Thoracic aorta (tissue), 2 donors: Measurements from ENCODE around the gene ZNF396. TPM values are rescaled to one million over a fixed set of nuclear protein-coding genes. Genes with fewer than 3 reads are reported as not detected.

Experiments
- ATAC-seq: fragments of 150-250 bp; one replicate; pipeline ENCODE4 v1.8.0; 2017; ENCODE audit warnings: low read depth; ENCODE audit not compliant: insufficient number of reproducible peaks, low FRiP score
- DNase-seq: peaks from one replicate; pipeline ENCODE4 v3.0.0-alpha.2; 2020; ENCODE audit warnings: low spot score
- H3K27ac ChIP-seq, 2 donors: fragments of 200-600 bp; sonication (generic); 1 replicate in 1 of 2; 2 replicates in 1 of 2; pipeline ENCODE4 v1.5.1; 2016; ENCODE audit warnings: mild to moderate bottlenecking in 2 of 2, moderate library complexity in 2 of 2
- H3K27me3 ChIP-seq: fragments of 200-600 bp; sonication (generic); replicated peaks from 2 replicates; pipeline ENCODE4 v1.6.0; 2016; ENCODE audit warnings: mild to moderate bottlenecking; ENCODE audit not compliant: insufficient read depth
- H3K36me3 ChIP-seq: fragments of 200-600 bp; sonication (generic); one replicate; pipeline ENCODE4 v1.5.1; 2016
- H3K4me1 ChIP-seq, 2 donors: fragments of 200-600 bp; sonication (generic); 1 replicate in 1 of 2; 2 replicates in 1 of 2; pipeline versions ENCODE4 v1.5.1 to v1.6.0; 2016; ENCODE audit warnings: low read depth in 2 of 2, mild to moderate bottlenecking in 1 of 2; ENCODE audit not compliant: control insufficient read depth in 1 of 2
- H3K4me3 ChIP-seq: fragments of 200-600 bp; sonication (generic); 2 replicates; pipeline ENCODE4 v1.5.1; 2016; ENCODE audit warnings: mild to moderate bottlenecking
- H3K9me3 ChIP-seq: fragments of 200-600 bp; sonication (generic); 2 replicates; pipeline ENCODE4 v1.5.1; 2016
- CTCF ChIP-seq: fragments of 200-600 bp; sonication (generic); IDR thresholded peaks from one replicate; pipeline ENCODE4 v1.5.1; 2019; ENCODE audit warnings: antibody characterized with exemption
- total RNA-seq, 2 donors: library from RNA; depleted of rRNA; stranded (reverse); fragments of >200 nt; gene quantifications; one replicate each; pipeline versions ENCODE4 v1.1.0 to v1.2.3, GENCODE V29; 2016

The ZNF396 gene
- total RNA-seq, 2 donors from 2014 or later, result 0.95 to 4.1 TPM

GRCh38 chr18:35348001-35348400, 29.1 kb downstream of the ZNF396 start:
- Histone ChIP-seq H3K27me3 (no peaks in the 10 kb centered on the region), H3K4me3 (no peak overlapping the region), H3K4me1 (peaks cover 14% of the 10 kb centered on the region in 2 donors), H3K36me3 (no peaks in the 10 kb centered on the region), H3K9me3 (peaks cover 3% of the 10 kb centered on the region), H3K27ac (no peak overlapping the region)
- DNase-seq (no peak), ATAC-seq (no peak)
- TF ChIP-seq CTCF, result no peak

DNA sequence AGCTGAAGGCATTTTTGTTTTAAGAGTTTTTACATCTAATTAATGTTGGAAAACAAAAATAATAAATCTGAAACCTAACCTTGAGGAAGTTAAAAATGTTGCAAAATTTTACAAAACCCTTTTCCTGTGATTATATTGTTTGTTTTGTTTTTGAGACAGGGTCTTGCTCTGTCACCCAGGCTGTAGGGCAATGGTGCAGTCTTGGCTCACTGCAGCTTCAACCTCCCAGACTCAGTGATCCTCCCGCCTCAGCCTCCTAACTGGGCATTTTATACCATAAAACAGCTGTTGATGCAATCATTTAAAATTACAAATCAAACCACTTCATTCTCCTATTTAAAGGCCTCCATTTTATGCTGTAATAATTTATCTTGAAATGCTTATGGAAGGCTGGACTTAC, 31.2 kb downstream of the ZNF396 start:
- no peaks in the 10 kb centered on the region for H3K9me3 ChIP-seq
- no peak for DNase-seq
- peak overlapping the region; percentile 18 to 98 for H3K27ac ChIP-seq
- H3K4me3 ChIP-seq, result peak overlapping the region; percentile 92
- no peak for ATAC-seq
- peaks cover 31 to 32% of the 10 kb centered on the region in 2 donors for H3K4me1 ChIP-seq
- TF ChIP-seq CTCF, result no peak
- H3K27me3 ChIP-seq, result no peaks in the 10 kb centered on the region
- no peaks in the 10 kb centered on the region for H3K36me3 ChIP-seq

- ATAC-seq (no peak), DNase-seq (no peak)
- Histone ChIP-seq H3K4me1 (peaks cover 33% of the 10 kb centered on the region in 2 donors), H3K27me3 (no peaks in the 10 kb centered on the region), H3K4me3 (peak overlapping the region; percentile 92), H3K9me3 (no peaks in the 10 kb centered on the region), H3K36me3 (no peaks in the 10 kb centered on the region), H3K27ac (peak overlapping the region; percentile 18 to 98)
- TF ChIP-seq CTCF, result no peak
These were observed 31.6 kb downstream of the ZNF396 start for GRCh38 chr18:35345460-35345921.

- Histone ChIP-seq H3K27ac (peak overlapping the region; percentile 98 to 99), H3K4me1 (peaks cover 33 to 37% of the 10 kb centered on the region in 2 donors), H3K9me3 (no peaks in the 10 kb centered on the region), H3K27me3 (no peaks in the 10 kb centered on the region), H3K4me3 (peak overlapping the region; percentile 92), H3K36me3 (peaks cover 5% of the 10 kb centered on the region)
- ATAC-seq, result no peak
- DNase-seq, result no peak
- no peak for TF ChIP-seq CTCF
These were observed 32.2 kb downstream of the ZNF396 start for GRCh38 chr18:35344736-35345459.

GRCh38 chr18:35343936-35344735, 33.0 kb downstream of the ZNF396 start, which contains the start of gene ZNF24:
ZNF24 (minus strand) TSS chr18:35344420; CDS start chr18:35340650, 3,770 bp downstream.
- Histone ChIP-seq H3K36me3 (peaks cover 12% of the 10 kb centered on the region), H3K4me1 (peaks cover 33 to 38% of the 10 kb centered on the region in 2 donors), H3K4me3 (peak within 1 kb of the TSS; percentile 92), H3K9me3 (no peaks in the 10 kb centered on the region), H3K27me3 (no peaks in the 10 kb centered on the region), H3K27ac (peak within 1 kb of the TSS; percentile 98 to 99)
- no peak for TF ChIP-seq CTCF
- peak; percentile 89 for DNase-seq
- peak; percentile 97 for ATAC-seq
